NB4 (cell line): ENCODE measurements around the gene BORCS5.
"Not testable (repeated sequence)": the region's sequence is repeated elsewhere in the genome, so short reads cannot be mapped to it uniquely, and the experiment has no call there.

Source experiments
- POLR2A ChIP-seq: IDR thresholded peaks from 2 replicates; pipeline ENCODE4 v1.6.1; 2011; ENCODE audit warnings: mild to moderate bottlenecking; ENCODE audit not compliant: insufficient read length; ENCODE audit errors: extremely low read depth
- TF ChIP-seq, protein P1 (sequence below): IDR thresholded peaks from one replicate; pipeline ENCODE4 v1.5.1; 2012; ENCODE audit warnings: low read depth, low read length

DNA sequence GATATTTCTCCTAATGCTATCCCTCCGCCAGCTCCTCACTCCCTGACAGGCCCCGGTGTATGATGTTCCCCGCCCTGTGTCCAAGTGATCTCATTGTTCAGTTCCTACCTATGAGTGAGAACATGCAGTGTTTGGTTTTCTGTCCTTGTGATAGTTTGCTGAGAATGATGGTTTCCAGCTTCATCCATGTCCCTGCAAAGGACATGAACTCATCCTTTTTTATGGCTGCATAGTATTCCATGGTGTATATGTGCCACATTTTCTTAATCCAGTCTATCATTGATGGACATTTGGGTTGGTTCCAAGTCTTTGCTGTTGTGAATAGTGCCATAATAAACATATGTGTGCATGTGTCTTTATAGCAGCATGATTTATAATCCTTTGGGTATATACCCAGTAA, 62.3 kb downstream of the BORCS5 start:
- TF ChIP-seq POLR2A = not testable (repeated sequence)
- TF ChIP-seq, protein P1, sequence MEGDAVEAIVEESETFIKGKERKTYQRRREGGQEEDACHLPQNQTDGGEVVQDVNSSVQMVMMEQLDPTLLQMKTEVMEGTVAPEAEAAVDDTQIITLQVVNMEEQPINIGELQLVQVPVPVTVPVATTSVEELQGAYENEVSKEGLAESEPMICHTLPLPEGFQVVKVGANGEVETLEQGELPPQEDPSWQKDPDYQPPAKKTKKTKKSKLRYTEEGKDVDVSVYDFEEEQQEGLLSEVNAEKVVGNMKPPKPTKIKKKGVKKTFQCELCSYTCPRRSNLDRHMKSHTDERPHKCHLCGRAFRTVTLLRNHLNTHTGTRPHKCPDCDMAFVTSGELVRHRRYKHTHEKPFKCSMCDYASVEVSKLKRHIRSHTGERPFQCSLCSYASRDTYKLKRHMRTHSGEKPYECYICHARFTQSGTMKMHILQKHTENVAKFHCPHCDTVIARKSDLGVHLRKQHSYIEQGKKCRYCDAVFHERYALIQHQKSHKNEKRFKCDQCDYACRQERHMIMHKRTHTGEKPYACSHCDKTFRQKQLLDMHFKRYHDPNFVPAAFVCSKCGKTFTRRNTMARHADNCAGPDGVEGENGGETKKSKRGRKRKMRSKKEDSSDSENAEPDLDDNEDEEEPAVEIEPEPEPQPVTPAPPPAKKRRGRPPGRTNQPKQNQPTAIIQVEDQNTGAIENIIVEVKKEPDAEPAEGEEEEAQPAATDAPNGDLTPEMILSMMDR = not testable (repeated sequence)
